MM.1S (cell line): ENCODE results near the gene KCNQ4.

Experiments
- EZH2 ChIP-seq: fragments of 300-600 bp; sonication (generic); optimal IDR thresholded peaks from 2 replicates; pipeline ENCODE3; 2017; ENCODE audit warnings: low read depth, mild to moderate bottlenecking, antibody characterized with exemption, low read length, mixed read lengths
- EZH2phosphoT487 ChIP-seq: fragments of 300-600 bp; sonication (generic); IDR thresholded peaks from 2 replicates; pipeline ENCODE4 v1.6.1; 2018; ENCODE audit warnings: antibody characterized with exemption, low read length
- TF ChIP-seq, protein P1 (sequence below): fragments of 300-600 bp; sonication (generic); IDR thresholded peaks from 2 replicates; pipeline ENCODE4 v1.5.1; 2016; ENCODE audit warnings: antibody characterized with exemption, low read length, mixed read lengths

DNA sequence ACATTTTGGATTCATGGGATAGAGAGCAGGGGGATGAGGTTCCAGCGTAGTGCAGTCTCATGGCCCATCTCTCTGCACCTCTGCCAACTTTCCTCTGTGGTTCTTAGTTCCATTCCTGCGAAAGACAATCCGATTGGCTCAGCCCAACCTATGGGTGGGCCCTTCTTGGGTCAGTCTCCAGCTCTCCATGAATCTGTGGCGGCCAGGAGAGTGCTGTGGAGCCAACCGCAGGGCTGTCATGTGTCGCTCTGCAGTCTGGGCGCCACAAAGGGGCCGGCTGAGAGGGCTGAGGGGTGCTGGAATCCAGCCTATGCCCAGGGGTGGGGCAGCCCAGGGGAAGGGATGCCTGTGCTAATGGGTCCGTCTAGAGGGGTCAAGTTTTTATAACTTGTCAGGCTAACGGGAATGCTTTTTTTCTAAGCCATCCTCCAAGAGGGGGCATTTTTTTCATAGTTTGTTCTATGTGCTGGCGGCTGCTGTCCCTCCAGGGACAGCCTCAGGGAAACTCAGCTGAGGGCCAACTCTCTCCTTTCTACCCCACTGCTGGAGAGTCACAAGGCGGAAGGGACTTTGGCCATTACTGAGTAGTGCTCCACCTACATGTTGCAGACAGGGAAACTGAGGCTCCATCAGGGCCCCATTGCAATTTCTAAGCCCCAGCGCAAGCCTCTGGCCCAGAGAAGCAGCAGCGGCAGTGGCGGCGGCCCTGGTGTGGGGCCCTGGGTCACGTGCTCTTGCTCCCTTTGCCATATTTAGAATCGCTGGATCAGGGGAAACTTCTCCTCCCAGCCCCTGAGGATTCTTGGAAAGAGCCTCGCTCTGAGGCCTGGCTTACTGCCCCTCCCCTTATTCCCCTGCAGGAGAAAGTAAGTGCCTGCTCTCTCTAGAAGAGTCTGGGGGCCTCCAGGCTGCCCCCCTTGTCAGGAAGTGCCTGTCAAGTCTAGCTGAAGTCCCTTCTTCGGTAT is 23.4 kb downstream of the KCNQ4 start:
- TF ChIP-seq, protein P1, sequence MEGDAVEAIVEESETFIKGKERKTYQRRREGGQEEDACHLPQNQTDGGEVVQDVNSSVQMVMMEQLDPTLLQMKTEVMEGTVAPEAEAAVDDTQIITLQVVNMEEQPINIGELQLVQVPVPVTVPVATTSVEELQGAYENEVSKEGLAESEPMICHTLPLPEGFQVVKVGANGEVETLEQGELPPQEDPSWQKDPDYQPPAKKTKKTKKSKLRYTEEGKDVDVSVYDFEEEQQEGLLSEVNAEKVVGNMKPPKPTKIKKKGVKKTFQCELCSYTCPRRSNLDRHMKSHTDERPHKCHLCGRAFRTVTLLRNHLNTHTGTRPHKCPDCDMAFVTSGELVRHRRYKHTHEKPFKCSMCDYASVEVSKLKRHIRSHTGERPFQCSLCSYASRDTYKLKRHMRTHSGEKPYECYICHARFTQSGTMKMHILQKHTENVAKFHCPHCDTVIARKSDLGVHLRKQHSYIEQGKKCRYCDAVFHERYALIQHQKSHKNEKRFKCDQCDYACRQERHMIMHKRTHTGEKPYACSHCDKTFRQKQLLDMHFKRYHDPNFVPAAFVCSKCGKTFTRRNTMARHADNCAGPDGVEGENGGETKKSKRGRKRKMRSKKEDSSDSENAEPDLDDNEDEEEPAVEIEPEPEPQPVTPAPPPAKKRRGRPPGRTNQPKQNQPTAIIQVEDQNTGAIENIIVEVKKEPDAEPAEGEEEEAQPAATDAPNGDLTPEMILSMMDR = no peak
- no peak for TF ChIP-seq EZH2
- no peak for TF ChIP-seq EZH2phosphoT487
